ENCODE measurements around the gene SDCCAG8.

The SDCCAG8 gene

DNA sequence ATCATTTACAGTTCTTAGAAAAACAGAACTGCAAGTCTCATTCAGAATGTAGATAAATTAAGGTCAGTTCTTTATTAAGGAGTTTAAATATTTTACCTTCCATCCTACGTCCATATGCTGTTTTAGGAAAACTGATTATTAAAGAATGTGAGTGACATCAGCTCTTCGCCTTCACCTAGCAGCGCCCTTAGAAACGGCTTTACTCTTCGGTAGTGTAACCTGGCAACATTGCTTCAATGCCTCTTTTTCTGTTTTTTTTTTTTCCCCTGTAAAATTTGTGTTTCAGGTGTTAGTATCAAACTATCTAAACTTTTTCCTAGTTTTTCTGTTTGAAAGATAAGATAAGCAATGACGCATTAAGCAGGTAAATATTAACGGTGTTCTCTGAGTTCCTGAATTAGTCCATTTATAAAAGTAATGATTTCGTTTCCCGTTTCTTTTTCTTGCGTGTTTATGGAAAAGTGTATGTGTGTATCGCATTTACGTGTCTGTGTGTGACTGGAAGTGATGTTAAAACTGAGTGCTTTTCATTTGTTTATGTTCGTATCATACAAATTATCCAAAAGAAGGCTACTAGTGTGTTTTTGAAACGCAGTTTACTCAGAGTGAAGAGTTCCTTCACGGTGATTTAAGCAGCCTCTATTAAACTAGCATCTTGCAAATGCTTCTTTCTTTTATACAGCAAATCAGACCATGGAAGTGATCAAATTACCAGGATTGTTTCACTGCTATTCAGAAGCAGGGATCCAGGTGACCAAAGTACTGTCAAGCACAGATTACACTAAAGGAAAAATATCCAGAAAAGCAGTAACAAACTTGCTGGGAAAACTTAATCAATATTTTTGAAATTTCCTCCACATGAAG lies 139.0 kb downstream of the SDCCAG8 start:
- DNase-seq: no peak

- DNase-seq: no peak
Observed at GRCh38 chr1:243396424-243396823, 140.6 kb downstream of the SDCCAG8 start.

- no peak for DNase-seq
Observed at GRCh38 chr1:243396876-243397275, 141.0 kb downstream of the SDCCAG8 start.

- DNase-seq: no peak
Observed at GRCh38 chr1:243397613-243398321, 141.9 kb downstream of the SDCCAG8 start.

GRCh38 chr1:243399561-243400155 lies 143.8 kb downstream of the SDCCAG8 start:
- DNase-seq: no peak

GRCh38 chr1:243402868-243403267 lies 147.0 kb downstream of the SDCCAG8 start:
- no peak for DNase-seq

GRCh38 chr1:243406424-243406823 lies 150.6 kb downstream of the SDCCAG8 start:
- no peak for DNase-seq

DNA sequence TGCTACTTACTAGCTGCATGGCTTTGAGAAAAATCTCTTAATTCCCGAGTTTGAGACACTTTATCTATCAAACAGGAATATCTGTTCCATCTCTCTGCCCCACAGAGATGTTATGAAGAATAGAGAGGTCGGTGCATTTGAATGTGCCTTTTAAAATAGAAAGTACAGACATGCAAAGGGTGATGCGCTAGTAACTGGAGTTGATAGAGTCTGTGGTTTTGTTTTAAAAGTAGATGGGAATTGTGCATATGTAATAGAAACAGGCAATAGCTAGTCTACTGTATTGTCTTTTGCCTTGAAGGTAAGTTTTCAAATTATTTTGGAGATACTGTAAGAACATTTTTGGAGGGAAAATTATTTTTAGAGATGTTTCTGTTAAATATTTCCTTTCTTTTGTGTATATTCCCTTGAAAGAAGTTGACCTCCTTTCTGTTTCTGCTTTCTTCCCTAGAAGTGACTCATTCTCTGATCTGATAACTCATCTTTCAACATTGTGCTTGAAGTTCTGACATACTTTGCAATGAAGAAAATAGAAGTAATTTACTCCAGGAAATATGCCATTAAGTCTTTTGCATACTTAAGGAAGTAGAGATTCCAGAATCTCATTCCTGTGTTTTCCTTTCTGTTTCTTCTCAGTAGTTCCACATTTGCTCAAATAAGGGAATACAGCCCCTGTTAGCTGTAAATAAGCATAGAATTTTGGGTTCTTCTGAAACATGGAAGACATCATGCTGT lies 151.6 kb downstream of the SDCCAG8 start:
- DNase-seq: no peak

DNA sequence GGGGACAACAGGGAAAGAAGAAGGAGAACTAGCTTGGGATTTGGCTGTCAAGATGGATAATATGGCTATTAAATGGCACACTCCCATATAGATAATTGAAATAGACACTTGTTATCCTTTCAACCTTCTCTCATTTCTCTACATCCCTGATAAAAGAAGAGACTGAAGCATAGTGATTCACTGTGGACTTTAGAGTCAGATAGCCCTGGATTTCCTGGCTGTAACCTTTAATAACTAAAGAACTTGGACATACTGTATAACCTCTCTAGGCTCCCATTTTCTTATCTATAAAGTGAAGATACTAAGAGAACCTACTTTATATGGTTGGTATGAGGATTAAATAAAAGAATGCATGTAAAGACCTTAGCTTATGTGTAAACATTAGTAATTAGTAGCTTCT lies 152.6 kb downstream of the SDCCAG8 start:
- no peak for DNase-seq

- no peak for DNase-seq
Observed at GRCh38 chr1:243409284-243409683, 153.4 kb downstream of the SDCCAG8 start.

DNA sequence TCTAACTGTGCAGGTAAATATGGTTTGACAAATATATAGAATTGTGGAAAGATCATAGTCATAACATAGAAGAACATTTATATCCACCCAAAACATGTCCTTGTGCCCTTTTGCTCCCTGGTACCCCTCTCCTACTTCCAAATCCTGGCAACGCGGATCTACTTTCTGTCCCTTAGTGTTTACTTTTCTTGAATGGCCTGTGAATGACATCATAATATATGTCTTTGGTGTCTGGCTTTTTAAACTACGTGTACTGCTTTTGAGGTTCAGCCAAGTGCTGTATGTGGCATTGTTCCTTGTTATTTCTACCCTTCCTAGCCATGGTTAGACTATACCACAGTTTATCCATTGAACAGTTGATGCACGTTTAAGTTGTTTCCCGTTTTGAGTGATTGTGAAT lies 155.6 kb downstream of the SDCCAG8 start:
- no peak for DNase-seq

- no peak for DNase-seq
Observed at GRCh38 chr1:243413431-243414151, 157.8 kb downstream of the SDCCAG8 start.

DNA sequence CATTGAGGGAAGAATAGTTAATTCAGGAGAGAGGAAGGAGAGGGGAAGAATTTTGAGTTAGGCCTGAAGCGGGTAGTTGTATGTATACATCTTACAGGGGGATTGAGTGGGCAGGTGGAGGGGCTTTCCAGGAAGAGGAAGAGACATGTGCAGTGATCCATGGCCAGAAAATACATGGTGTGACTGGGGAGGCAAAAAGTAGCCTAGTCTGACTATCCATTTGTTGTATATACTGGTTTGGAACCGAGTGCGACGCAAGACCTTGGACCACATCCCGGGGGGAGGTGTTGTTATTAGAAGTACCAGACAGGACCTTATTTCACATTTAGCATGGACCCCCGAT lies 158.3 kb downstream of the SDCCAG8 start:
- no peak for DNase-seq

DNA sequence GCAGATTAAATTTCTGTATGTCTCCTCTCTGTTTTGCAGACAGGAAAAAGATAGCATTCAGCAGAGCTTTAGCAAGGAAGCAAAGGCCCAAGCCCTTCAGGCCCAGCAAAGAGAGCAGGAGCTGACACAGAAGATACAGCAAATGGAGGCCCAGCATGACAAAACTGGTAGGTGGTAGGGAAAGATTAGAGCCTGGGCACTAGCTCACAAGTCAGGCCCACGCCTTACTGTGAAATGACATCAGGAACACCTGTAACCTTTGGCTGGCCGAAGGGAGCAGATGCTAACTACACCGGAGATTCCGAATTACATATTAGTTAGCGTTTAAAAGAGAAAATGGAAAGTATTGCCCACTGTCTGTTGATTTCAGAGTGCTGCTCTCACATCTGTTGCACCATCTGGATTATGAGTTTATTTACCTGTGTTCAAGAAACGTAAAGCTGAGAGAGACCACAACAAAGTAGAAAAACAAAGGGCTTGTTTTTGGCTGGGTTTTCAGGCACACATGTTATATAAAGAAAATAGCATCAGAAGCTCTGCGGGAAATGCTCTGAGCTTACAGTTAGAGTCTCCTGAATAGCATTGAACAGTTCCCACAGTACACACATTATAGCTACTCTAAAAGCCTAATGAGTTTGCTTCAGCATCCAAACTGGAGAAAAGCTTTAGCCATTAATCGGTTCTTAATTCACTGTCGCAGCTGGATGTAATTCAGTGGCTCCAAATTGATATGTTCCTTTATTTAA lies 160.0 kb downstream of the SDCCAG8 start:
- no peak for DNase-seq

DNA sequence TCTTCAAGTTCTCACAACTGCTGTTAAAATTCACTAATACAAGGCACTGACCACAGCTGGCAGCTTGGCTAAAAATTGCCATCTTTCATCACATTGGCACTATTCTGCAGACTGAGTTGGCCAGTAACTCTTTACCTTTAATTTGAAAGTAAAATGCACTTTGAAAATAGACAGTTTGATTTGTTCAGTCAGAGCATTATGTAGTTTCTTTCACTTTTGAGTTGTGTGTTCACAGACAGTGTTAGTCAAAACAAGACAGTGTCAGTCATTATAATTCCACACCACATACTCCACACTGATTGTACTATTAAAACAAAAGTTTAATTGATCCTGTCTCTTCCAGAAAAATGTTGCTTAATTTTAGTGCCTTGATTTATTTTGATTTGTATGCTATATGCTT lies 160.7 kb downstream of the SDCCAG8 start:
- DNase-seq: no peak

DNA sequence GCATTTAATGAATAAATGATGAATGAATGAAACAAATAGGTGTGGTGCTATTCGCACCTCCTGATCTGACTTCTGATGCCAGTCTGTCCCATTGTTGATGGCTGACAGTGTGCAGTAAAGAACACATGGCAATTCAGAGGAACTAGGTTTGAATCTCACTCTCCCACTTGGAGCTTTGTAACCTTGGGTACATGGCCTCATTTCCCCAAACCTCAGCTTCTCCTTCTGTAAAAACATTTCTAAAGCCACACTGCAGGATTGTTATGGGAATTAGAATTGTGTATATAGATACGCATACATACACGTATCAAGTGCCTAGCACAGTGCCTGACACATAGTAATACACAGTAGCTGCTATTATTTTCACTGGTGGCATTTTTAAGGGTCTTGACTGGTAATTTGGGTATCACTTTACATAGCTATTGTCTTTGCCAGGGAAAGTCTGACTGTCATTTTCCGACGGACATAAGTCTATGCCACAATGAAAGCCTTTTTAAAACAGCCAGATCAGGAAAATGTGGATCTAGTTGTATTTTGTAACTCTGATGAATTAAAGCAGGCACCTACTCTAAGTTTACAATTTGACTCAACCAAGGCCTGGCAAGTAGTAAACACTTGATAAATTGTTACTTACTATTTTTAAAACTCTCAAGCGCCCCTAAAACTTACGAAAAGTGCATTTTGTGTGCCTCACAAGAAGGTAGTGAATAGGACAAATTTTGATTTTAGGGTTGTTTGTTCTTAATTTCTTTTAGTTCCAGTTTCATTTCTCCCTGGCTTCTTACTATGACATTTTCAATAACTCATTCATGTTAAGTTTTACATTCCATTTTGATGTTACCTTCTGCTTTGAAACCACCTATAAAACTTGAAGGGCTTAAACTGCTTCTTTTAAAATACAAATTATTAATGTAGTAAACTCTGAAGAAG lies 164.4 kb downstream of the SDCCAG8 start:
- DNase-seq: no peak

DNA sequence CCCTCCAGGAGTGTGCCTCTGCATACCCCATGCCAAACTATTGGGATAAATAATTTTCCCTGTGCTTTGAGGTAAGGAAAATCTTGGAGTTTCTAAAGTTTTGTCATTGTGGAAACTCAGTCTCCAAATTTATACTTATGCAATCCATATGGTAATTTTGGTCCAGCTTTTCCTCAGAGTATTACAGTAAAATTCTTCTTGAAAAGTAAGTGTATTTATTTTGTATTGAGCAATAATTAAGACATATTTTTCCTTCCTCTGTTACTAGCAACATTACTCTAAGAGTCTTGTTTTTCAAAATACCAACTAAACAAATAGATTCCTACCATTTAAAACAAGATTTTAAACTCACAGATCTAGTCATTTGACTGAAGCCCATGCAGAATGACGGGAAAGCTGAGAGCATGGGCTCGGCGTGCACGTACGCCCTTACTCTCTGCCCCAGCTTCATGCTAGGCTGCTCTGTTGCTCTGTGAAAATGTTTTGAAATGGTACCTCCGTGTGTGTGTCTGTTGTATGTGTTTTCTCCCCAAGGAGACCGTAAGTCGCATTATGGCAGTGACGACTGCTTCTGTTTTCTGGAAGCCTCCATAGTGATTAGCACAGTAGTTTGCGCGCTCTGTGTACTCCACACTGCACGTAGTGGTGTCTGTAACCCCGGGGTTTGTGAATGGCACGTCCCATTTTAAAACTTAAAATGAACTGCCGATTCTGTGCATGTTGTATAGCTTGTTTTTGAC lies 165.3 kb downstream of the SDCCAG8 start:
- no peak for DNase-seq

- DNase-seq: peak; percentile 74
Observed at GRCh38 chr1:243421784-243422183, 165.9 kb downstream of the SDCCAG8 start.

DNA sequence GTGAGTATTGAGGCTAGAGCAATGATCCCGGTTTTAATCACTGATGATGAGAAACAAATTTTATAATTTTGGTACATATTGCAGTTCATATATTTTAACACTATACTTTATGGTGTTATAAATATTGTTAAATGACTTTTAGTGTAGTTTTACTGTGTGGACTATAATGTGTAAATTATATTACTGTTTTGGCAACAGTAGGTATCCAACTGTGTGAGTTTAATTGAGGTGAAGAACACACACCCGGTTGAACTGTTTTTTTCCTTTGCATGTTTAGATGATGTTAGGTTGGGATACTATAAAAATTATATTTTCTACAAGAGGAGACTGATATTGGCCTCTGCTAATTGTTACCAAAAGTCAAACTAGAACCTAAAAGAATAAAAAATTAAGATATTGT lies 166.5 kb downstream of the SDCCAG8 start:
- no peak for DNase-seq

DNA sequence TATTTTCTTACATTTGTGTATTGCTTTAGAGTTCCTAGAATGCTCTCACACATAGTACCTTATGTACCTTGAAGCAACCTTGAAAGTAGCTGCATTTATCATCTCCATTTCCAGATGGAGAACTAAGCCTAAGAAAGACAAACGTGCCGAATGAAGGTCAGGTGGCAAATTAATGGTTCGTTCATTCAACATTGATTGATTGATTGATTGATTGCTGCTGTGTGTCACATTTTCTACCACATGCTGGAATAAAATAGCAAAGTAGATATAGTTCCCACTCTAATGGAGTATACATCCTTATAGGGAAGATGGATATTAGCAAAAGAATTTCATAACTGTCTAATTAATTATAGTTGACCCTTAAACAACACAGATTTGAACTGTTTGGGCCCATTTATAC lies 172.2 kb downstream of the SDCCAG8 start:
- no peak for DNase-seq
